GM12878 (cell line): Measurements from ENCODE around the gene USP16. TPM values are rescaled to one million over a fixed set of nuclear protein-coding genes. Genes with fewer than 3 reads are reported as not detected.

ENCODE experiments used
- BCL11A ChIP-seq: IDR thresholded peaks from 2 replicates; pipeline ENCODE4 v1.6.1; 2011; ENCODE audit warnings: low read depth, low read length
- EED ChIP-seq: sonication (generic); IDR thresholded peaks from 2 replicates; pipeline ENCODE4 v1.6.1; 2016; ENCODE audit warnings: antibody characterized with exemption, low read depth
- EGR1 ChIP-seq, 2 experiments: IDR thresholded peaks; 1 replicate in 1 of 2; 2 replicates in 1 of 2; pipeline ENCODE4 v1.6.1; 2011 to 2012; ENCODE audit warnings: low read depth in 2 of 2, low read length in 2 of 2, borderline replicate concordance in 1 of 2, mild to moderate bottlenecking in 1 of 2, moderate library complexity in 1 of 2
- ESRRA ChIP-seq: IDR thresholded peaks from 2 replicates; pipeline ENCODE4 v1.6.1; 2012; ENCODE audit warnings: mild to moderate bottlenecking, low read length, improper control_type of control experiment
- GABPA ChIP-seq: IDR thresholded peaks from 2 replicates; pipeline ENCODE4 v1.6.1; 2014; ENCODE audit warnings: antibody characterized with exemption, low read depth, mild to moderate bottlenecking, inconsistent platforms
- HDAC6 ChIP-seq: fragments of 200-600 bp; sonication (generic); IDR thresholded peaks from one replicate; pipeline ENCODE4 v1.8.0; 2017; ENCODE audit warnings: antibody characterized with exemption; ENCODE audit not compliant: unreplicated experiment
- LARP7 ChIP-seq: fragments of 450-650 bp; IDR thresholded peaks from 2 replicates; pipeline ENCODE4 v1.6.1; 2017; ENCODE audit warnings: mild to moderate bottlenecking
- MEF2B ChIP-seq: fragments of 450-650 bp; IDR thresholded peaks from 2 replicates; pipeline ENCODE4 v1.6.1; 2018; ENCODE audit warnings: mild to moderate bottlenecking, moderate library complexity; ENCODE audit not compliant: partially characterized antibody, poor library complexity, severe bottlenecking
- MXI1 ChIP-seq: fragments of 150-350 bp; IDR thresholded peaks from 2 replicates; pipeline ENCODE4 v1.6.1; 2011; ENCODE audit warnings: low read depth, mild to moderate bottlenecking, inconsistent platforms, low read length, improper control_type of control experiment
- NKRF ChIP-seq: fragments of 450-650 bp; conservative IDR thresholded peaks from 2 replicates; pipeline ENCODE4 v1.6.1; 2017; ENCODE audit warnings: mild to moderate bottlenecking, moderate library complexity
- PKNOX1 ChIP-seq: fragments of 450-650 bp; IDR thresholded peaks from 2 replicates; pipeline ENCODE4 v1.6.1; 2016; ENCODE audit warnings: mild to moderate bottlenecking
- POLR2AphosphoS5 ChIP-seq: IDR thresholded peaks from 2 replicates; pipeline ENCODE4 v1.6.1; 2011; ENCODE audit warnings: mild to moderate bottlenecking, low read length, inconsistent platforms
- REST ChIP-seq: IDR thresholded peaks from 2 replicates; pipeline ENCODE4 v1.6.1; 2012; ENCODE audit warnings: mild to moderate bottlenecking, low read depth, low read length
- SMAD5 ChIP-seq: IDR thresholded peaks from 2 replicates; pipeline ENCODE4 v1.6.1; 2016; ENCODE audit warnings: antibody characterized with exemption, low read depth
- STAT1 ChIP-seq: fragments of 450-650 bp; conservative IDR thresholded peaks from 2 replicates; pipeline ENCODE4 v1.6.1; 2014; ENCODE audit warnings: antibody characterized with exemption, mild to moderate bottlenecking
- ZNF207 ChIP-seq: fragments of 450-650 bp; IDR thresholded peaks from 2 replicates; pipeline ENCODE4 v1.6.1; 2014; ENCODE audit warnings: antibody characterized with exemption, mild to moderate bottlenecking, borderline replicate concordance
- ZNF24 ChIP-seq: fragments of 450-650 bp; IDR thresholded peaks from 2 replicates; pipeline ENCODE4 v1.6.1; 2017; ENCODE audit warnings: antibody characterized with exemption, mild to moderate bottlenecking
- ZNF687 ChIP-seq: fragments of 450-650 bp; IDR thresholded peaks from 2 replicates; pipeline ENCODE4 v1.6.1; 2017; ENCODE audit warnings: mild to moderate bottlenecking, moderate library complexity
- polyA plus RNA-seq, 11 experiments: library from polyadenylated mRNA; depleted of rRNA in 4 of 11; unstranded in 6 of 11; stranded (reverse) in 5 of 11; fragments of >200 nt; fragmentation: Nextera tagmentation in 4 of 11; fragmentation: Illumina TruSeq in 1 of 11; extraction: Ambion mirVana in 4 of 11; extraction: Trizol in 1 of 11; gene quantifications; 1 replicate in 1 of 11; 2 replicates in 10 of 11; pipeline versions ENCODE4 v1.2.1 to v1.2.3, GENCODE V29; 2011 to 2016; ENCODE audit warnings: inconsistent platforms in 2 of 11, missing spikeins in 2 of 11, low read depth in 1 of 11
- total RNA-seq, 4 experiments: library from RNA; depleted of rRNA in 3 of 4; stranded (reverse); fragments of >200 nt in 3 of 4; fragmentation: Illumina TruSeq in 1 of 4; extraction: Trizol in 1 of 4; gene quantifications; 2 replicates each; pipeline versions ENCODE4 v1.2.1 to v1.2.3, GENCODE V29; 2013 to 2021

The USP16 gene
- total and polyA plus RNA-seq, 10 of the 15 experiments (the other 5 are each of a cell fraction or from before 2014, with no cell fraction given): 29.5 to 68.7 (median 52.3) TPM

GRCh38 chr21:29002442-29003144 lies 21.9 kb upstream of the USP16 start (continued):
- TF ChIP-seq ZNF687 (peak; percentile 100), SMAD5 (peak; percentile 98), ZNF207 (peak; percentile 77; the same call in 1 of the 2 replicates), HDAC6 (no peak), EED (no peak), POLR2AphosphoS5 (peak; percentile 99), STAT1 (no peak), BCL11A (no peak), ESRRA (no peak), GABPA (peak; percentile 90), MXI1 (peak; percentile 90), NKRF (peak; percentile 85), PKNOX1 (peak; percentile 66), ZNF24 (no peak), MEF2B (peak; percentile 37), LARP7 (peak; percentile 79), REST (no peak), EGR1 (IDR thresholded peaks at IDR 0.05; ENCODE audit: borderline replicate concordance in 1 of 2, low read depth in 2 of 2, low read length in 2 of 2) (no peak)
